PFSK-1 (cell line): ENCODE data around the gene PRSS16.

Experiments
- POLR2AphosphoS5 ChIP-seq: IDR thresholded peaks from 2 replicates; pipeline ENCODE4 v1.6.1; 2012; ENCODE audit warnings: low read depth, mild to moderate bottlenecking, control low read depth, low read length, moderate library complexity
- TAF1 ChIP-seq: IDR thresholded peaks from 2 replicates; pipeline ENCODE4 v1.6.1; 2012; ENCODE audit warnings: low read length, control low read depth, borderline replicate concordance; ENCODE audit not compliant: insufficient read depth
- TF ChIP-seq, protein P1 (sequence below), 2 experiments: IDR thresholded peaks; 2 replicates each; pipeline versions ENCODE4 v1.6.1 to v1.8.0; 2011 to 2012; ENCODE audit warnings: low read depth in 2 of 2, low read length in 2 of 2, control low read depth in 1 of 2, inconsistent platforms in 1 of 2, mild to moderate bottlenecking in 1 of 2, moderate library complexity in 1 of 2; ENCODE audit not compliant: insufficient read depth in 1 of 2

DNA sequence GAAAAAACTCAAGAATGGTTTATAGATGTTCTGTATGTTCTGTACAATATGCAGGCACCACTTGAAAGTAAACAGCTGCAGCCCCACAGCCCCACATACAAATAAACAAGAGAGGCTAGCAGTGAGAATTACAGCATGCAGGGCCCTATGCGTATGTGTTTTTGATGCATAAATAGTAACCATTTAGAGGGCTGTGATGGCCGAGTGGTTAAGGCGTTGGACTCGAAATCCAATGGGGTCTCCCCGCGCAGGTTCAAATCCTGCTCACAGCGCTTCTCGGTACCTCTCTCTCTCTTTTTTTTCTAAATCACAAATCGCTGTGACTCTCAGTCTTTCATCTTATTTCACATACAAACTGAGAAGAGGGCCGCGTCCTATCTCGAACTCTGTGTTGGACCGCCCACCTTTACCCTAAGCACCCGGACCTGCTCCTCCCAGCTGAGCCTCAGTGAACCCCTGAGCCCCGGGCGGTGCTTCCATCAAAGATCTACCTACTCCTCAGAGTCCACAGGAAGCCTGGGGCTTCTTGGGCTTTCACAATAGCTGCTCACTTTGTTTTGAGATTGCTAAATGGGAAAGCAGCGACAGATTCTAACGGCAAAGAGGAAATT lies 37.7 kb upstream of the PRSS16 start:
- TF ChIP-seq POLR2AphosphoS5 (no peak), TAF1 (no peak)
- TF ChIP-seq, protein P1, sequence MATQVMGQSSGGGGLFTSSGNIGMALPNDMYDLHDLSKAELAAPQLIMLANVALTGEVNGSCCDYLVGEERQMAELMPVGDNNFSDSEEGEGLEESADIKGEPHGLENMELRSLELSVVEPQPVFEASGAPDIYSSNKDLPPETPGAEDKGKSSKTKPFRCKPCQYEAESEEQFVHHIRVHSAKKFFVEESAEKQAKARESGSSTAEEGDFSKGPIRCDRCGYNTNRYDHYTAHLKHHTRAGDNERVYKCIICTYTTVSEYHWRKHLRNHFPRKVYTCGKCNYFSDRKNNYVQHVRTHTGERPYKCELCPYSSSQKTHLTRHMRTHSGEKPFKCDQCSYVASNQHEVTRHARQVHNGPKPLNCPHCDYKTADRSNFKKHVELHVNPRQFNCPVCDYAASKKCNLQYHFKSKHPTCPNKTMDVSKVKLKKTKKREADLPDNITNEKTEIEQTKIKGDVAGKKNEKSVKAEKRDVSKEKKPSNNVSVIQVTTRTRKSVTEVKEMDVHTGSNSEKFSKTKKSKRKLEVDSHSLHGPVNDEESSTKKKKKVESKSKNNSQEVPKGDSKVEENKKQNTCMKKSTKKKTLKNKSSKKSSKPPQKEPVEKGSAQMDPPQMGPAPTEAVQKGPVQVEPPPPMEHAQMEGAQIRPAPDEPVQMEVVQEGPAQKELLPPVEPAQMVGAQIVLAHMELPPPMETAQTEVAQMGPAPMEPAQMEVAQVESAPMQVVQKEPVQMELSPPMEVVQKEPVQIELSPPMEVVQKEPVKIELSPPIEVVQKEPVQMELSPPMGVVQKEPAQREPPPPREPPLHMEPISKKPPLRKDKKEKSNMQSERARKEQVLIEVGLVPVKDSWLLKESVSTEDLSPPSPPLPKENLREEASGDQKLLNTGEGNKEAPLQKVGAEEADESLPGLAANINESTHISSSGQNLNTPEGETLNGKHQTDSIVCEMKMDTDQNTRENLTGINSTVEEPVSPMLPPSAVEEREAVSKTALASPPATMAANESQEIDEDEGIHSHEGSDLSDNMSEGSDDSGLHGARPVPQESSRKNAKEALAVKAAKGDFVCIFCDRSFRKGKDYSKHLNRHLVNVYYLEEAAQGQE (IDR thresholded peaks at IDR 0.05; ENCODE audit: insufficient read depth in 1 of 2, low read depth in 2 of 2, low read length in 2 of 2) = no peak
